Erythroblast (primary cell): ENCODE results near the gene PTPRA.
"Not testable (repeated sequence)": the region's sequence is repeated elsewhere in the genome, so short reads cannot be mapped to it uniquely, and the experiment has no call there.

ENCODE experiments used
- GATA1 ChIP-seq: IDR thresholded peaks from 2 replicates; pipeline ENCODE4 v1.6.1; 2011; ENCODE audit warnings: low read depth, mild to moderate bottlenecking, control low read depth, low read length, moderate library complexity
- POLR2A ChIP-seq: IDR thresholded peaks from 2 replicates; pipeline ENCODE4 v1.6.1; 2011; ENCODE audit warnings: mild to moderate bottlenecking, low read length

DNA sequence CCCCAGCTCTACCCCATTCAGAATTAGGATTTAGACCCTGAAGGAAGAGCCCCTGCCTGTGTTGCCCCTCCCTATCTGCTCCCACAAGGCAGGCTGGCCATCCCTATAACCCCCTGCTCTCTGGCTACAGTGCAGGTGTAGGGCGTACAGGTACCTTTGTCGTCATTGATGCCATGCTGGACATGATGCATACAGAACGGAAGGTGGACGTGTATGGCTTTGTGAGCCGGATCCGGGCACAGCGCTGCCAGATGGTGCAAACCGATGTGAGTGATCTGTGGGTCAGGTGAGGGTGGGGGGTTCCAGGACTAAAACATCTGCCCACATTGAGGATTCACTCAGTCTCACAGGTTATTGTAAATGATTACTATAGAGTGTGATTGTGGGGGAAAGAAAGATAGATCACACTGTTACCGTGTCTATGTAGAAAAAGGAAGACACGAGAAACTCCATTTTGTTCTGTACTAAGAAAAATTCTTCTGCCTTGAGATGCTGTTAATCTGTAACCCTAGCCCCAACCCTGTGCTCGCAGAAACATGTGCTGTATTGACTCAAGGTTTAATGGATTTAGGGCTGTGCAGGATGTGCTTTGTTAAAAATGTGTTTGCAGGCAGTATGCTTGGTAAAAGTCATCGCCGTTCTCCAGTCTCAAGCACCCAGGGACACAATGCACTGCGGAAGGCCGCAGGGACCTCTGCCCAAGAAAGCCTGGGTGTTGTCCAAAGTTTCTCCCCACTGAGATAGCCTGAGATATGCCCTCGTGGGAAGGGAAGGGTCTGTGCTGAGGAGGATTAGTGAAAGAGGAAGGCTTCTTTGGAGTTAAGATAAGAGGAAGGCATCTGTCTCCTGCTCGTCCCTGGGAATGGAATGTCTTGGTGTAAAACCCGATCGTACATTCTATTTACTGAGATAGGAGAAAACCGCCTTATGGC is 149.5 kb downstream of the PTPRA start:
- not testable (repeated sequence) for TF ChIP-seq POLR2A, GATA1
